T-helper 1 cell treated with Interleukin-12 subunit alpha and Interleukin-12 subunit beta and Interleukin-4 antibody, amounts not matched to agents 30 ng/mL and 1 ng/mL, for 36 hours (primary cell): ENCODE data around the gene MGAT3. TPM values are rescaled to one million over a fixed set of nuclear protein-coding genes. Genes with fewer than 3 reads are reported as not detected.

ENCODE experiments used
- intact Hi-C: fragments of 100-400 bp; cut with micrococcal nuclease; formaldehyde crosslinking; loops from one replicate; pipeline ENCODE4 v1.15.1; 2024
- total RNA-seq: library from RNA; stranded (reverse); gene quantifications from 2 replicates; pipeline ENCODE4 v1.2.3, GENCODE V29; 2022

The MGAT3 gene
- total RNA-seq, 1 donor from 2014 or later, result 2.9 TPM

DNA sequence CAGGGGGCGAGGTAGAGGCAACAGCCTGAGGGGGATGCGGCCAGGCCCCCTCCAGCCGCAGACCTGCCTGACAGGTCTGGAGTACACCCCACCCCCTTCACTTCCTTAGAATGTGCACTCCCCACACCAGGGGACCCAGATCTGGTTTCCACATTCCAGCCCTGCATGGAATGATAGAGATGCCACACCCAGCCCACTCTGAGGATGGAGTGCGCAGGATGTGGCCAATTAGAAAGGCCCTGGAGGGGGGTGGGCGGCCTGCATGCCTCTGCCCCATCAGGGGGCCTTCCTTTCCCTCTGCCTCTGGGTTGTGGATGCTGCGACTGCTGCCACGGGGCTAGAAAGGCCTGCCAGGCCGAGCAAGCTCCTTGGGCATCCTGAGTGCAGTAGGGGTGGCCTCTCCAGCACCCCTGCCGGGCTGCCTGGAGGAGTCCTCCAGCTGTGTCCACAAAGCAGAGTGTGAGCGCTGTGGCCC lies 28.2 kb upstream of the MGAT3 start:
- intact Hi-C loops, result no loop called here

DNA sequence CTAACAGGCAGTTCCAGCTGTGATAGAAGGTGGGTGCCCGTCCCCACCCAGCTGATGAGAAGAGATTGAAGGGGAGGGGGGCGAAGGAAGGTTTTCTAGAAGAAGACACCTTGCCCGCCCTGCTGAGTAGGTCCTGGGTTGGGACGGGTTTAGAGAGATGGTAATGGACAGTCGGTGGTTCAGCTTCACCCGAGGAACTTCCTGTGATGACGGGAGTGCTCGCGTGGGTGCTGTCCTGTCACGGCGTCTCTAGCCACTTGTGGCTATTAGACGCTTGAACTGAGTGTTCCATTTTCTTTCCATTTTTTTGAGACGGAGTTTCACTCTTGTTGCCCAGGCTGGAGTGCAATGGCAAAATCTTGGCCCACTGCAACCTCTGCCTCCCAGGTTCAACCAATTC lies 27.6 kb upstream of the MGAT3 start:
- intact Hi-C loops, result no loop called here

DNA sequence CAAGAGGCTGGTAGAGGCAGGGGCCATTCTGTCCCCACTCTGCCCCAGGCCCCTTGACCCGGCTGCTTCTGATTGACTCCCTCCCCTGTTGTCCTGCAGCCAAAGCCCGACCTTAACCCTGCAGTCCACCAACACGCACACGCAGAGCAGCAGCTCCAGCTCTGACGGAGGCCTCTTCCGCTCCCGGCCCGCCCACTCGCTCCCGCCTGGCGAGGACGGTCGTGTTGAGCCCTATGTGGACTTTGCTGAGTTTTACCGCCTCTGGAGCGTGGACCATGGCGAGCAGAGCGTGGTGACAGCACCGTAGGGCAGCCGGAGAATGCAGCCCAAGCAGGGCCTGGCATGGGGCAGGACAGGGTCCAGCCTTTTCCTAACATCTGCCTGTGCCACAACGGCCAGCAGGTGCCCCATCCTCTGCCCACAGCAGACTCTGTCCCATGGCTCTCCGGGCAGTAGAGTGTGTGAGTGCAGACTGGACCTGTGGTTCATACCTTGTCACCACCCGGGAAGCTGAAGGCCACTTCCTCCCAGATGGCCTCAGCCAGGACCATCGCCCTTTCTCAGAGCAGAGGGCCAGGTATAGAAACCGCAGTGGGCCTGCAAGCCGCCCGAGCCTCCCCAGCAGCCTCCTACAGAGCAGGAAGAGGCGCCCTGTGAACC lies 26.8 kb upstream of the MGAT3 start:
- intact Hi-C loops, result no loop called here

DNA sequence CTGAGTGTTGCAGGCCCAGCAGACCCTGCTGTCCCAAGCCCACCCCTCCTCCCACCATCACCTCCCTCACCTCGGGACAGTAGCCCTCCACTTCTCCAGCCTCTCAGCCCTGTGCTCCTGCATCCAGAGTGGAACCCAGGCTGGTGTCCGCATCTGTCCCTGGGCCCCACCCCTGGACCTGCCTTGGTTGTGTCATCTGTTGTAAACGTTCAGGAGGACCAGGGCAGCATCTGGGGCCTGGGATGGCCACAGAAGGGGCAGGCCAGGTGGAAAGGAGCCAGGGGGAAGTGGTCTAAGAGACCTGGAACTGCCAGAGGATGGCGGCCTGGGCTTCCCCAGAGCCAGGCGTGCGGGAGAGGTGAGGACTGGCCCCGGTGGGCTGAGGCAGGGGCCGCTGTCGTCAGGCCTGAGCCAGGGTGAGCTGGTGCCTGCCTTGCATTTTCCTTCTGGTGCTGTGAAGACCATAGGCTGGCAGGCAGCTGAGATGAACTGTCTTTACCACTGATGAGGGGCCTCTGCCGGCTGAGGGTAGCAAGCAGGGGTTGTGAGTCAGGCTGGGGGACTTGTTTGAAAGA lies 26.1 kb upstream of the MGAT3 start:
- intact Hi-C loops, result no loop called here

DNA sequence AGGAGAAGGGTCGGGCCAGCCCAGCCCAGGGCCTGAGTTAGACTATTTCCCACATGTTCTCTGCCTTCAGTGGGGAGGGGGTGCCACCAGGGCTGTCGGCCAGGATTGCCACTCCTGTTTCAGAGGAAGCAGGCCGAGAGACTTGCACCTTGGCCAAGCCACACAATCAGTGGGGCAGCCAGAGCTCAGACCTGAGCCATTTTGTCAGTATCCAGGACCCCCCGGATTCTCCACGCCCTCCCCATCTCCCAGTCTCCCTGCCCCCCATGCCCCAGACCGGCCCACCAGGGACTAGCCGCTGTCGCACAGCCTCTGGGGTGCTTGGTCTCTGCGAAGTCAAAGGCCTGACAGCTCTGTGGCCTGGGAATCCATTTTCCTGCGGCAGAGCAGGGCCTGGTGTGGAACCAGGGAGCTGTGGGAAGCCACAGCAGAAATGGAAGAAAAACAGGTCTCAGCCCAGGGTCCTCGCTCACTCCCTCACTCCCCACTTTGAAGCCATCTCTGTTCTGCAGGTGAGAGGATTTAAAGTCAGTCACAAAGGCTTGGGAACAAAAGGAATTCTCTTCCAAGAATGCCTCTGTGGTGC lies 25.5 kb upstream of the MGAT3 start:
- intact Hi-C loops, result no loop called here

DNA sequence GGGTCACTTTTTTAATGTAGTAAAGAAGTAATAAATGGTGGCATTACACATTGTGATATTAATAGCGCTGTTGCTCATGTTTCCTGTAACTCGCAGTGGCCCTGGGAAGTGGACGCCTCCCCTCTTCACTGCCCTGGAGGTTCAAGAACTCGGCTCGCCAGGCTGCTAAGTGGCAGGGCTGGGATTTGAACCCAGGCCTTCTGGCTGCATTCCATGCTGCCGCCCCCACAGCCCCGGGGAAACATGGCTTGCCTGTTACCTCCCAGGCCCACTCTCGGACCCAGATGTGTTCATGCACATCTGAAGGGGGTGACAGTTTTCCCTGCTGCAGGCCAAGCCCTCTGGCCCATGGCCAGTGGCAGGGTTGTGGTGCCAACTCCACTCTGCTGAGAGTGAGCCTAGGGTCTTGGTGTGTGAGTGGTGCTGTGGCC lies 25.0 kb upstream of the MGAT3 start:
- intact Hi-C loops, result no loop called here

DNA sequence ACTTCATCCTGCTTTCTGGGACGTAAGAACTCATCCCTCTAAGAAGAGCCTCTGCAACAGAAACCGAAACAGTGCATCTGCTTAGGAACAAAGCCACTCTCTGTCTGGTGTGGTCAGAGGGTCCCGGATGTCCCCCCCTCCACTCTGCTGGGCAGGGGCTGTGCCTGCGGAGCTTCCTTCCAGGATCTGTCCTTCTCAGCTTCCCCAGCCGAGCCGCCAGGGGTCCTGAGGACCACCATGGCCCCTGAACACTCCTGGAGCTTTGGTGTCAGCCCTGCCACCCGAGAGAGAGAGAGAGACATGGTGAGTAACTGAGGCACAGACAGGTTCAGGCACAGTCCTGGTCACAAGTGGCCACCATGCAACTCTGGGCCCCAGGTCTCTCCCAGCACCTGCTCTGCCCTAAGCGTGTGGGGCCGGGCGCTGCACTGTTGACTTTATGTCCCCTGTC lies 24.4 kb upstream of the MGAT3 start:
- intact Hi-C loops, result no loop called here

DNA sequence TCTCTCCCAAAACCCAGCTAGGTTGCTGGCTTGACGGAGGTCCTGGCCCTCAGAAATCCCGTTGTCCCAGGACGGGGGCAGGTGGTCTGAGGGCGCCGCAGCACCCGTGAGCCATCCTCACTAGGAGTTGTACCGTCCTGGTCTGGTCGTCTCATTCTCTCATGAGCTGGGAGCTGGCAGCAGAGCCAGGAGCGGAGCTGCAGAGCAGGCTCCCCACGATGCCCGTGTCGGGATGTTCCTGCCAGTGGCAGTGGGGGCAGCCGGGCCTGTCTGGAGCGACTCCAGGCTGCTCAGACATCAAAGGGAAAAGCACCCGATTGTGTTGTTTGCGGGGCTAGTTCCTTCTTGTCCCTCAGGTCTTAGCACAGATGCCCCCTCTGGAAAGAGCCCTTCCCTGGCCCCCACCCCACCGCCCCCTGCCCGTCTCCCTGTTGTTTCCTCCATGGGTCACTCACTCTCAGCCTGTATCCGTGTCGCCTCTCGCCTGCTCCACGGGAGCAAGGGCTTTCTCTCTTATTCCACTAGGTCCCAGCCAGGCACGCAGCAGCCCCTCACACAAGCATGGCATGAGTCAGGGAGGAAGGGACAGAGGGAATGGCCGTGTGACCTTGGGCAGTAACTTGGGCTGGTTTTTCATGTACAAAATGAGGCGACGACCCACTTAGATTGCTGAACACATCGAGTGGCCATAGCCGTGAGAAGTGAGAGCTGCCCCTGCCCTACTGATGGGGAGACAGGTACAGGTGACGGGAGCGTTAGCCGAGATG lies 23.2 kb upstream of the MGAT3 start:
- intact Hi-C loops, result no loop called here

DNA sequence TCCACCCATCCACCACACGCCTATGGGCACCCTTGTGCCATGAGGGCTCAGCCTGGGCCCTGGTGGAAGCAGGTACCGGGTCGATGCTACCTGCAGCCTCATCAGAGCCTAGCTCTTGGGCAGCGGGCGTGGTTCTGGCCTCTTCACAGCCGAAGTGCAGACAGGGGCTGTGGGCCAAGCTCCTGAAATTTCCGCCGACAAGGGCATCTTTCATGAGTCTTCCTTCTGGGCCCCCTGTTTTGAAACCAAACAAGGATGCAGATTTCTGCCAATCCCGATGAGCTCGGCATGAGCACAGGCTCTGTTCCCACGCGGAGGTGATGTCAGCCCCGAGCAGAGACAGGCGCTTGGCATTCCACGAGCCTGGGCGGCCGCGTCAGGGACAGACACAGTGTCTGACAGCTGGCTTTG lies 22.6 kb upstream of the MGAT3 start:
- intact Hi-C loops, result no loop called here

DNA sequence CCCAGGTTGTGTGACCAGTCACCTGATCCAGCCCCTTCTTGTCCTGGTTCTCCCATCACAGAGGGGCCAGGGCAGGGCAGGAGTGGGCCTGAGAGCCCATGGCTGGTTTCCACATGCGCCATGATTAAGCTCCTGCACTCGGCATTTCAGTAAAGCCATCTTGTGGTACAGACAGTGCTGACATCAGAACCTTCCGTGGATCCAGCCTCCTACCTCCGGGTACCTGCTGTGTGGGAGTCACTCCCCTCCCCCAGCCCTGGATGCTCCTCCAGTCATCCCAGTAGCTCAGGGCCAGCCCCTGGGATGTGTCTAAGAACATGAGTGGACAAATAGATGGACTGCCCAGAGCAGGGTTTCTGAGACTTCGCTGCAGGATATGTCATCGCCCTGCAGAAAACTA lies 22.1 kb upstream of the MGAT3 start:
- intact Hi-C loops, result no loop called here

DNA sequence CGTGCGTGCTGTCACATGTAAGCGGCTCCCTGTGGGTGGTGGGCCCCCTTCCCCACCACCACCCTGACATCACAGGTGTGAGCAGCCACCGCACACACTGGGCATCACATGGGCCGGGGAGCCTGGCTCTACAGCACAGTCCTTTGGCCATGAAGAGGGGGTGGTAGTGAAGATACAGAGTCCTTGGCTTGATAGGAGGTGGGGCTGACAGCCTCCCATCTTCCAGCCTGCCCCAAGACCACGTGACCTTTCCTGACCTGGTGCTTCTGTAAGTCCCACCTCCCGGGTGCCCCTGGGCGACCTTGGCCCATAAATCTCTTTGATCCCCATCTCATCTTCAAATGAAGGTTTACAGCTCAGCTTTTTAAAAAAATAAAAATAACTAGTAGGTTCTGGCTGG lies 21.2 kb upstream of the MGAT3 start:
- intact Hi-C loops, result no loop called here

DNA sequence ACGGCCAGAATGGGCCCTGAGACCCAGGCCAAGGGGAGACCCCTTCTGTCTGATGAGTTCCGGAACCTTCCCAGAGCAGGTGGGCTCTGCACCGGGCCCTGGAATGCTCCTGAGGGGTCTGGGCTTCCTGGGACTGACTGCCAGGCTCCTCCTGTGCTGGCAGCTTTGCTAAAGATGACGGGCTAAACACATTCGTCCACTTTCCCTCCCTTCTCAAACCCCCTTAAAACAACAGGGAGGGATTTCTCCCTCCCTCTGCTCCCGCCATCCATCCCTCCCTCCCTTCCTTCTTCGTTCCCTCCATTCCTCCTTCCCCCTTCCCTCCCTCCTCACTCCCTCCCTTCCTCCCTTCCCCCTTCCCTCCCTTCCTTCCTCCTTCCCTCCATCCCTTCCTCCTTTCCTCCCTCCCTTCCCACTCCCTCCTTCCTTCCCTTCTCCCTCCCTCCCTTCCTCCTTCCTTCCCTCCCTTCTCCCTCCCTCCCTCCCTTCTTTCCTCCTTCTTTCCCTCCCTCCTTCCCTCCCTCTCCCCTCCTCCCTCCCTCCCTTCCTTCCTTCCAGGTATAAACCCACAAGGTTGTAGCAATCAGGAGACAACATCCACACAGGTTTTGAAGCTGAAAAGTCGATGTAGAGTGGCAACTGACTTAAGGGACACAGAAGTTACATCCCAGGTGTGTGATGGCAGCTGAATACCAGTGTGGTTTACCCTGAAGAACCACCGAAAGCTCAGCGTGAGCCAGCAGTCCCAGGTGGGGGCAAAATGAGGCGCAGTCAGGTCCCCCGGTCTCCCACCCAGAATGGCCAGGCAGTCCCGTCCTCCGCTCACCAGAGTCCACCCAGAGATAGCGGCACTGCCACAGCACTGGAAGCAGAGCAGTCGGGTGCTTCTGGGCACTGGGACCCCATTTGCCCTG lies 18.8 kb upstream of the MGAT3 start:
- intact Hi-C loops, result no loop called here

DNA sequence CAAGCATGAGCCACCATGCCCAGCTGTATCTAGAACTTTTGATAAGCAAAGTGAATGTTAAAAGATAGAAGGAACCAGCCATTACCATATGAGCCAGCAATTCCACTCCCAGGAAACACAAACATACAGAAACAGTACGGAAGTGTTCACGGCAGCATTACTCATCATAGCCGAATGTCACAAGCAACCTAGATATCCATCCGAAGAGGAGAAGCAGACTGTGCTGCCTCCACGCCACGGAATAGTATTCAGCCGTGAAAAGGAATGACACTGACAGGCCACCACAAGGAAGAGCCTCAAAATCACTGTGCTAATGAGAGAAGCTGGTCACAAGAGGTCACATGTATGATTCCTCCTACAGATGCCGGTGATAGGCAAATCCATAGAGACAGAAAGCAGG lies 17.6 kb upstream of the MGAT3 start:
- intact Hi-C loops, result no loop called here

DNA sequence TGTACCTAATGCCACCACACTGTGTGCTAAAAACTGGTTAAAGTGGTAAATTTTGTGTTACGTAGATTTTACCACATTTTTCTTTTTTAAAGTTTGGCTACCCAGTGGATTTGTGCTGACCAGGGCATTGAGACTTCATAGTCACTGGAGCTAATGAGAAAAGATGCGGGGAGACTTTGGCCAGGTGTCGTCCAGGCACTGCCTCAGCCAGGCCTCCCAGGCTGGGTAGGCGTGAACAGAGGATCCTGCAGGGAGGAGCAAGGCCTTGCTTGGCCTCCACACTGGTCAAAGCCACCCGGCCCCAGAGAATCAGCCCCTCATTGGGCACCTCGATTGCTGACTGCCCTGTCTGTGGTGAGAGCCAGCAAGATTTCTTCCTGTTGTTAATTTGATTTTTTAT lies 13.4 kb upstream of the MGAT3 start:
- intact Hi-C loops, result no loop called here

DNA sequence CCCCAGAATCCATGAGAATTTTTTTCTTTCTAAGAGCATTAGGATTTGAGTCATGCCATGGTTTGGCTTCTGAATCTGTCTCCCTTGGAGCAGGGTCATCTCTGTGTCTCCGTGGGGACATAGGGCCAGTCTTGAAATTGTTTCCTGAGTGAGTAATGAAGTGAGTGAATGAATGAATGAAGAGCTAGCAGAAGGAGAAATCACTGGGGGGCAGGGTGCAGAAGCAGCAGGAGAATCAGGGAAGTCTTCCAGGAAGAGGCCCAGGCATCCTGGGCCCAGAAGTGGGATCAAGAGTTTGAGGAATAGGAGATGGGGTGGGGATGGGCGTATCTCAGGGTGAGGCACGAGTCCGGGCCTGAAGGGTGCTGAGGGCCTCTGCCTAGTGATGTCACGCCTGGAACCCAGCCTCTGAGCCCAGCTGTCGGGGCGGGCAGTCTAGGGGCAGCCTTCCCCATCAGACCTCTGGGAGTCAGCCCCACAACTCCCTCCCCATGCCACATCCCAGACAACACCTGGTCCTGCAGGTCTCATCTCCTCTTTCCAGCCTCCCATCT lies 12.5 kb upstream of the MGAT3 start:
- intact Hi-C loops, result no loop called here

DNA sequence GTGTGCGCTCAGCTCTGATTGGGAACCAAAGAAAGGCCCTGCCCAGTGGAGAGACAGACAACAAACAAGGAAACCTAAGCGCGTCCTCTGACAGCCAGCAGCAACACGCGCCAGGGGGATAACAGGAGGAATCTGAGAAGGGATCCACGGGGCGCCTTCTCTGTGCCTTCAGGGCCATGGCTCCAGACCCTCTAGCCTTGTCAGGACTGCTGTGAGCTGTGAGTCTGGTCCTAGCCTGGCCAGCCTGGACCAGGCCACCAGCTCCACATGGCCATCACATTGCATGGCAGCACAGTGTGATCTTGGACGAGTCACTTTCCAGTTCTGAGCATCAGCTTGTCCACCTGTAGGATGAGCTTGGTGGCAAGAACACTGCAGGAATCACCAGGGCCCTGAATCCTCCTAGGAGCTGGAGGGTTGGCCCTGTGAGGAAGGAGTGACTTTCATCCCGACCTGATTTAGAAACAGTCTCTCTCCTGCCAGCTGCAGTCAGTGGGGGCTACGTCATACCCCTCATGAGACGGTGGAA lies 11.8 kb upstream of the MGAT3 start:
- intact Hi-C loops, result no loop called here

DNA sequence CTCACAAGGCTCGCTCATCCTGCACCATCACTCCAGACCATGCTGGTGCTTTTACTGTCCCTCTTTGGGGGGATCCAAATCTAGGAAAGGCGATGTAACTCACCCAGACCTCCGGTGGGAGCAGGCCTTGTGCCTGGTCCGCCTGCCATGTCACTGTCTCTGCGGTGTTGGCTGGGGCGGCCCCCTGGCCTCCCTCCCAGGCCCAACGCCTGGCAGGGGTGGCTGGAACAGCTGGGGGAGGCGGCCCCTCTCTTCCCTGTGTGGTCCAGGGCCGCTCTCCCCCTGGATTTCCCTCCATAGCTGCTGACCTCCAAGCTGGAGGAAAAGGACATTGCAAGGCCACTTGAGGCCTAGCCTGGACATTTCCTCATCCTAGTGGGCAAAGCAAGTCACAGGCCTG lies 11.1 kb upstream of the MGAT3 start:
- intact Hi-C loops, result no loop called here

DNA sequence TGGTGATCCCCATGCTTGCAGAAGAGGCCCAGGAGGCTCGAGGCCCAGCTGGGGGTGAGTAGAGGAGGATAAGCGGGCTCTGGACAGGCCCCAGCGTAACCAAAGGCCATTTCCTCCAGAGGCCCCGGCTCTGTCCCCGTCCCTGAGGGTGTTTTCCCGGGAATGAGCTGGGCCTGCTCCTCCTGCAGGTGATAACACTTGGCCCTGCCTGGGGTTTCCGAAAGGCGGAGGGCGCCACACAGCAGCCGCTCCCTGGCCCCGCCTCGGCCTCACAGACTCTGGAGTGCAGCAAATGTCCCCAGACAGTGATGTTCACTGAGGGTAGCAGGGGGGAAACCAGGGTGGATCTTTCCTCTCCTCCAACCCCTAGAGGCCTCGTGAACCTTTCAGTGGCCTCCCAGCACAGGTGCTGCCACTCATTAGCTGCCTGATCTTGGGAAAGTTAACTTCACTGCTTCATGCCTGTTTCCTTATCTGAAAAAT lies 10.5 kb upstream of the MGAT3 start:
- intact Hi-C loops, result no loop called here

DNA sequence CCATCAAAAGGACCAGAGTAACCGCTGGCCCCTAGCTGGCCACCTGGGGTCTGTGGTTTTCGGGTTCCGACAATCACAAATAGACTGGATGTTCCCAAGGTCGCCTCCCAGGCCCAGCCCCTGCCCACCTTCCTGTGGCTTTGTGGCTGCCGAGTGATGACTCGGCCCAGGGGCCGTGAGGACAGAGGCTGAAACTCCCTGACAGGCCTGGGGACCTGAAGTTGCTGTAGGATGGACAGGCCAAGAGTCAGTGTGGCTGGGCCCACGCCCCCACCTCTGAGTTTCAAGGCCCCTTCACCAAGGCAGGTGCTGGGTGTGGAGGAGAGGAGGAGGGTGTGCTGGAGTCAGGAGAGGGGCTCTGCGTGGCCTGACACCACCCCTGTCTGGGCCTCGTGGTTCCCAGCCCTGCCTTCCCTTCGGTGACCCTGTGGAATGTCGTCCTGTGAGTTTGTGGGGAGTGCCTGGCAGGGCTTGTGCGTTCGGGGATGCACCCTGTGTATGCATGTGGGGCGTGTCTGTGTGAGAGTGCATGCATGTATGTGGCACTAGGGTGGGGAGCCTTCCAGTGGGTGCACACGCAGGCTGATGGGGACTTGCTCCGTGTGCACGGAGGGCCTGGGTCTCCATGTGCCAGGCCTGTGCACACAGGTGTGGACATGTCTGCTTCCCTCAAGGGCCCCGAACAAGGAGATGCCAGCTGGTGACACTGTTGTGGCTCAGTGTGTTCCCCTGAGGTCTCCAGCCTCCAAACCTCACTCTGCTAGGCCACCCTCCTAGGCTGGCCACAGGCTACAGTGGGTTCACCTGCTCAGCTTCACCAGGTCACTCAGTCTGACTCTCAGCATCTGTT lies 8.4 kb upstream of the MGAT3 start:
- intact Hi-C loops, result no loop called here
